Esophagus muscularis mucosa (tissue), 4 donors: ENCODE data around the gene RFC1.

Experiments used
- CTCF ChIP-seq, 3 experiments: fragments of 200-600 bp in 2 of 3; fragments of 450-650 bp in 1 of 3; sonication (generic) in 2 of 3; IDR thresholded peaks; one replicate each; pipeline ENCODE4 v1.5.1; 2017 to 2019; ENCODE audit warnings: antibody characterized with exemption in 3 of 3, mild to moderate bottlenecking in 2 of 3, moderate library complexity in 1 of 3
- EP300 ChIP-seq: sonication (generic); formaldehyde crosslinking; IDR thresholded peaks from one replicate; pipeline ENCODE4 v1.6.1; 2017; ENCODE audit warnings: antibody characterized with exemption
- POLR2A ChIP-seq: fragments of 450-650 bp; IDR thresholded peaks from one replicate; pipeline ENCODE4 v1.6.1; 2017; ENCODE audit warnings: antibody characterized with exemption, moderate library complexity, mild to moderate bottlenecking, low read depth
- POLR2AphosphoS5 ChIP-seq, 2 donors: sonication (generic); formaldehyde crosslinking; IDR thresholded peaks; one replicate each; pipeline ENCODE4 v1.6.1; 2017; ENCODE audit warnings: antibody characterized with exemption in 2 of 2

GRCh38 chr4:39274503-39274902, 91.7 kb downstream of the RFC1 start:
- TF ChIP-seq CTCF (IDR thresholded peaks at IDR 0.05) = no peak
- TF ChIP-seq POLR2A = no peak
- no peak for TF ChIP-seq POLR2AphosphoS5 (IDR thresholded peaks at IDR 0.05)
- no peak for TF ChIP-seq EP300
